GM21367 (cell line): ENCODE results near the gene RFX3.

Source experiments
- ATAC-seq: cut with Tn5 transposase; IDR thresholded peaks from one replicate; pipeline ENCODE4 v1.9.1; 2021; ENCODE audit not compliant: unreplicated experiment

Gene RFX3

DNA sequence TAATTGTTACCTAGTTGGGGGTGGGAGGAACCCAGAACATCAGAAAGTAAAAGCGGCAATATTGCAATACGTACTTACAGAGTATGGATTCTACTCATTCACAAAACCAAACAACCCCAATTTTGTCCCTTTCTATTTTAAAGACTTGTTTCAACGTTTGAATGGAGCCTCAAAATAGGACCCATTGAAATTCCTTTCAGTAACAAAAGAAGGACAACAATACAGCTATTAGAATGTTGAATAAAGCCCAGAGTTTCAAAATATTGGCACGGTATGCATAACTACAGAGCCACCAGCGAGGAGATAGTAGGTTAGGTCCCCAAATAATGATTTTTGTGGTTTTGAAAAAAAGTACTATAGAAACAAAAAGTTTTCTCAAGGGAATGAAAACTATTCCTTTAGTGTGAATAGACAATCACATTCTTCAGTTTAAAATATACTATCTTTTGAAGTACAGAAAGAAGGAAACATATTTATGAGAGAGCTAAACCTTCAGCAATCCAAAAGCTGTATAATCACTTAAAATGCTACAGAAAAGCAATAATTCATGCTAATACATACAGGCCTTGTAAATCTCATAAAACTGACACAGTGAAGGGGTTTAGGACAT, 235.5 kb downstream of the RFX3 start:
- ATAC-seq, result no peak

- no peak for ATAC-seq
These were observed 237.1 kb downstream of the RFX3 start for GRCh38 chr9:3288686-3289085.

GRCh38 chr9:3285365-3286161, 240.2 kb downstream of the RFX3 start:
- ATAC-seq, result no peak

- no peak for ATAC-seq
These were observed 243.4 kb downstream of the RFX3 start for GRCh38 chr9:3282365-3282764.

DNA sequence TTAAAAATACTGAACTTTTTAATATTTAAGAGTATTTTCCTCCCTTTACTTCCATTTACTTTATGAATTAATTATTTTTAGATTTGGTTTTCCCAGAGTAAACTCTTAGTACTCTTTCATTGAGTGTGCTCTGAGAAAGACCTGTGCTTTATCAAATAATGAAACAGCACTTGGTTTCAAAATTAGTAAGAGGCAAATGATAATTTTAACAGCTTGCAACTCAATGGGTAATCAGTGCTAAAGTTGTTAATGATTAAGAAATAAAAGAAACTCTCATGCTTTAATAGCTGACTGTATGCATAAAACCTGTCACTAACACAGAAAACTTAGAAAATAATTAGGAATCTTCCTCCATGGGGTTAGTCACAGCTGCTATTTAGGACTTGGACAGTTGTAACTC, 244.4 kb downstream of the RFX3 start:
- ATAC-seq, result no peak

GRCh38 chr9:3277200-3277599, 248.6 kb downstream of the RFX3 start:
- ATAC-seq, result peak; percentile 74

DNA sequence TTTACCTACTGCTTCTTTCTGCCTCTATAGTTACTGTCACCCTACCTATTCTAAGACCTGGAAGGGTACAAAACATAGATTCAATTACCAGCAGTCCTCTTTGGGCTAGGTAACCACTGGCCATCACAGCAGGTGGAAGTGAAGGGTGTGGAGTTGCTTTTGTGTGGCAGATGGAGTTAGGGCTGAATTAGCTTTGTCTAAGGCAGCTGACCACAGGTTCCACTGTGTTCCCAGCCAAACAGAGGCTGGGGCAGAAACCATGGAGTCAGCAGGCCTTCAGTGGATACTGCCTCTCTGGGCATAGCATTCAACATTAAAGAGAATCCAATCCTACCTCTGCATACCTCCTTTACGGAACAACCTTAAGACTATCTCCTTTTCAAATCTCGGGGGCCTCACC, 254.2 kb downstream of the RFX3 start:
- no peak for ATAC-seq

DNA sequence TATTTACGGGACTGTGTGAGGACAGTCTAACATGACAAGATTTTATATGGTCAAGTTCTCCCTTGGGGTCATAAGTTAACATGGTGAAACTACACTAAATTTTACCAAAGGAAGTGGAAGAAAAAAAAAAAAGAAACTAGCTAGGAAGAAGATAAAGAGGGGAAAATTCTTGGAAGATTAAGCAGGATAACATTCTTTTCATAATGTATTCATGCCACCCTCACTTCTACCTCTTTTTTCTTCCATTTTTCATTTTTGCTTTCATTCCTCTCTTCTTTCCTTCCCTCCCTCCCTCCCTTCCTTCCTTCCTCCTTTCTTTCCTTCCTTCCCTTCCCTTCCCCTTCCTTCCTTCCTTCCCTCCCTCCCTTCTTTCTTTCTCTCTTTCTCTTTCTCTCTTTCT, 254.6 kb downstream of the RFX3 start:
- no peak for ATAC-seq

GRCh38 chr9:3268223-3268622, 257.6 kb downstream of the RFX3 start:
- ATAC-seq, result no peak

GRCh38 chr9:3263698-3264097, 262.1 kb downstream of the RFX3 start:
- no peak for ATAC-seq

DNA sequence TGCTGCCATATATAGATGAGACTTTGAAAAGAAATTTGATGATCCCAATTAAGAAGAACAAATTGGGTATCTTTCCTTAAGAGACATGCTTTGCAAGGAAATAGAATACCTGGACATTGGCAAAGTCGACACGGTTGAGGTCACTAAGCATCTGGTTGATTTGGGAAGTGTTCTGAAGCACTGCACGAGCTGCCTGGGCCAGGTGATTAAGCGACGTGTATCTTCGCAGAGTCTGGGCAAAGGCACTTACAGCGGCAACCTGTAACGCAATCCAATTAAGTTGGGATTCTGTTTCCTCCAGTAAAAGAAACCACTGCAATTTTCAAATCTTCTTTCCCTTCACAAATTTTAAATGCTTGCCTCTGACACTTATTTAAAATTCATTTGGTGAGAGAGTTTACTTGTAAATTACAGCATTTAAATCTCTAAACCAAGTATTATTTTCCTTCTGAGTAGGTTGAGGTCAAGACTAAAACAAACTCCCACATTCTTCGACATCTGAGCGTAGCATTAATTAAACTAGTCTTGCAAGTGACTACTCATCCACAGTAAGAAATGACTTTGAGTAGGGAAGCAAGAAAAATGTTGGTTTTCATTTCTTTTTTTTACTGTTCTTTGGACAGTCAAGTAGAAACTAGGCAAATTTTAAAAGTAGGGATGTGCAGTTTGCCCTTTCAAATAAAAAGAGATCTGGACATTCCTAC, 262.8 kb downstream of the RFX3 start:
- ATAC-seq, result no peak

DNA sequence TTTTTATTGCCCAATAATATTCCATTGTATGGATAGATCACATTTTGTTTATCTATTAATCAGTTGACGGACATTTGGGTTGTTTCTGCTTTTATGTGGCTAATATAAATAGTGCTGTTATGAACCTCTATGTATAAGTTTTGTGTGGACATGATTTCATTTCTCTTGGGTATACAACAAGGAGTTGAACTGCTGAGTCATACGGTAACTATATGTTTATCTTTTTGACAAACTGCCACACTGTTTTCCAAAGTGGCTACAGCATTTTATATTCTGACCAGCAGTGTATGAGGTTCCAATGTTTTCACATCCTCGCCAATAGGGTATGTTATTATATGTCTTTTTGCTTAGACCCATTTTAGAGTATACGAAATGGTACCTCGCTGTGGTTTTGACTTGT, 264.3 kb downstream of the RFX3 start:
- ATAC-seq, result no peak

- ATAC-seq, result no peak
These were observed 269.1 kb downstream of the RFX3 start for GRCh38 chr9:3256571-3257330.

GRCh38 chr9:3251309-3251708, 274.5 kb downstream of the RFX3 start:
- ATAC-seq, result no peak

- no peak for ATAC-seq
These were observed 275.1 kb downstream of the RFX3 start for GRCh38 chr9:3250741-3251140.

DNA sequence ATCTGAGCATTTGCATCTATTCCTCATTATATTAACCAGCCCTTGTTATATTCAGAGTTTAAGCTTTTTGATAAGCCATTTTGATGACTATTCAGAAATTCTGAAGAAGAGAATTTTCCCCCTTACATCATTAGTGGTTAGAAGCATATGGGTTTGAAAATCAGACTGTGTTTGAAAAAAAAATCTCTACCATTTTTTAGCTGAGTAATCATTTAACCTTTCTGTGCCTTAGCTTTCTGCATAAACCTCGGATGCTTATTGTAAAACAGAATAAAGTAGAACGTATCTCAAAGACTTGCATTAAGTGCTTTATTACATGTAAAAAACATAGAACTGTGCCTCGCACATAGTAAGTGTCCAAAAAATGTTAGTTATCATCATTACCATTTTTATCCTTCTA, 278.6 kb downstream of the RFX3 start:
- ATAC-seq, result no peak

GRCh38 chr9:3246241-3246640, 279.6 kb downstream of the RFX3 start:
- ATAC-seq, result no peak

DNA sequence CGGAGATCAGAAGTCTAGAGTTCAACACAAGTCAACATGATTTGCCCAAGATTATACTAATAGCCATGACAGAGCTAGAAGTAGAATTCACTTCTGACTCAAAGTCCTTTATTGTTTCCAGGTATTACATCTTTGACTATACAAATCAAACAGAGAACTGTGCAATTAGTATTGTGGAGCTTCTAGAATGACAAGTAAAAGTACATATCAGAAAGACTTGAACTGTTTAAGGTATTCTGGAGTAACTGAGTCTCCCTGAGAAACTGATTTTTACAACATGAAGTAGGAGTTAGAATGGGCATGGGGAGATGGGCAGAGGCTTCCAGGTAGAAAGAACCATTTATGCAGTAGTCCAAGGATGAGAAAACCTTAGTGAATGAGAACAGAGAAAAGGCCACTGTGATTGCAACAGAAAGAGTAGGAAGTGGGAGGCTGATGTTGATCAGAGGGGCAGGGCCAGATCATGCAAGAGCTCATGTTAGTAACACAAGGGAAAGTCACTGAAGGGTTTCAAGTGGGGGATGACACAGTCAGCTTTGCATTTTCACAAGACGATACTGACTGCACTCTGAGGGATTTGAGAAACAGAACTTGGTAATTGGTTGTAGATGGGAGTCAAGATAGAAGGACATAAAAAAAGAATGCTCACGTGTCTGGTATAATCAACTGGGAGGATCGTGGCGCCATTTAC, 280.7 kb downstream of the RFX3 start:
- peak; percentile 50 for ATAC-seq

GRCh38 chr9:3243683-3244082, 282.1 kb downstream of the RFX3 start:
- ATAC-seq, result no peak

- ATAC-seq, result no peak
These were observed 284.5 kb downstream of the RFX3 start for GRCh38 chr9:3241290-3241689.
